NCI-H2196 (cell line): ENCODE measurements around the gene BRINP1.
"Not testable (repeated sequence)": the region's sequence is repeated elsewhere in the genome, so short reads cannot be mapped to it uniquely, and the experiment has no call there.

Experiments used
- DNase-seq: peaks from one replicate; lab custom pipeline; 2025; ENCODE audit not compliant: unreplicated experiment; lab: John Stamatoyannopoulos, UW

Gene BRINP1

DNA sequence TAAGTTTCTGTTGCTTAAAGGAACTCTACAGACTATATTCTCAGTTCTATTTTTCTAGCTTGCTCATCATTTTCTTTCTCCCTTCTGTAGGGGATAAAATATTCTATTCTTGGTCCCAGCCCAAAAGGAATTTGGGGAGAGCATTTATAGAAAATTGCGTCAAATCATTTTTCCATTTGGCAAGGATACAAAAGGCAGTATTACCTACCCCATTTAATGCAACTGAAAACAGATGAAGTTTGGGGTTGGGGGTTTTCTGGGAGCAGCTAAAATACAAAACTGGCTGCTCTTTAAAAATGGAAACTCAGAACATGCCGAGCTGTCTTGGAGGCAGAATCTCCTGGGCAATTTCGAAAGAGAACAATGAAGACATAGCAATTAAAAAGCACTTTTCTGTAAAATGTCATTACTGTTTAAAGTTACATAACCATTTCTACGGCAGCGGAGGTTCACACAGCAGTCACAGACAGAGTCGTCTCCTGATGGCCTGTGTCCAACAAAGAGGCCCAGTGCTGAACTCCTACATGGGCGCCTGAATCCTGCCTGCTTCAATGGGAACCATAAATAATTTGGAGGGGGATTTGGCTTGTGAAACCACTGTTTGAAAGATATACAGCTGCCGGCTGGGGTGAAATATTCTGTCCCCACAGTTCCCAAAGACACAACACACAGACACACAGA lies 152.4 kb downstream of the BRINP1 start:
- no peak for DNase-seq

DNA sequence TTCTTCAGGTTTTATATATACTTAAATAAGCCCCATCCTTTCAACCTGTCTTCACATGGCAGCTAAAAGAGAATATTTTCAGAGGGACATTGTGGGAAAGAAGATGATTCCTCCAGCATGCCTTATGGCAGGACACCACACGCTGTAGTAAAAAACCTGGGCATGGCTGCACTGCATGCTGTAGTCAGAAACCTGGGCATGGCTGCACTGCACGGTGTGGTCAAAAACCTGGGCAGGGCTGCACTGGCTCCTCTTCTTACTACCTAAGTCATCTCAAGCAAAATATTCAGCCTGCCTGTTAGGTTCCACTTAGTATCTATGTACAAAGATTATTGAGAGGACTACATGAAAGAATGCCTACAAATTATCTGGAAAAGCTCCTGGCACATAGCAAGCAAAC lies 153.6 kb downstream of the BRINP1 start:
- DNase-seq: no peak

DNA sequence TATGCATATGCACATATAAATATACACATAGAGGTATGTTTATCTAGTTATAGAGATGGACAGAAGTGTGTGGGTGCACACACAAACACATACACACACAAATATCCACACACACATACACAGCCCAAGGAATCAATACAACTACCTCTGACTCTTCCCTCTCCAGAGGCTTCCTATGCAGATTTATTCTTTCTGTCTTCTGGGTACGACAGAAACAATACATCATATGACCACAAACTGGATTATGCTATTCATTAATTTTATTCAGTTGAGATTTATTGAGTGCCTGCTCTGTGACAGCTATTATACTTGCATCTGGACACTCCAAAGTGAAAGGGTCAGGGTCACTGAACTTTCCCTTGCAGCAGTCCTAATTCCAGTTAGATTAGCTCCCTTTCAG lies 155.8 kb downstream of the BRINP1 start:
- DNase-seq: no peak

DNA sequence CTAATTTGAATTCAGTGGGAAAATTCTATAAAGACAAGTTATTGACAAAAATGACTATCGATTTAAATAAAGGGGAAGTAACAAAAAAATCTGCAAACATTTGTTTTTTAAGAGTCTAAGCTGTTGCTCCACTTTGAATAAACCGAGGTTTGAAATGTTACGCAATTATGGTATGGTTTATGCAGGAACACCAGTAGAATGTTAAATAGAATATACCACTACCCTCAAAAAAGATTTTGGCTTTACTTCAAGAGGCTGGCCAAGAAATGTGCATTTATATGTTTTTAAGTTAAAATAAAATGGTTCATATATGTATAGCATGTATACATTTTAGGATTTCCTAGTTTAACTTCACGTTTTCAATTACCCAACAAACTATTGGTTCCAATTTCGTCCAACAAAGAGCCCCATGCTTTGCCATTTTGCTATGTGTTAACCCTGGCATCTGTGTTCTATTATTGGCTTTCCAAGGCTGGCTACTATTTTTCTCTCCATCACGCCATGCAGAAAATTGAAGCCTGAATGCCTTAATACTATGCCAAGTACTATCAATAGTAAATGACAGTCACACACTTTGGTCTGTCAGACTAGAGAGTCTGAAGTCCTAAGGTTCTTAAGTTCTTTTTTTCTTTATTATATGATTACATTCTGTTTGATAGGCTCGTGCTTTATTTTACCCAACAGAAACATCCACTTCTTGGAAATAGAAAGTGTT lies 171.2 kb downstream of the BRINP1 start:
- no peak for DNase-seq

DNA sequence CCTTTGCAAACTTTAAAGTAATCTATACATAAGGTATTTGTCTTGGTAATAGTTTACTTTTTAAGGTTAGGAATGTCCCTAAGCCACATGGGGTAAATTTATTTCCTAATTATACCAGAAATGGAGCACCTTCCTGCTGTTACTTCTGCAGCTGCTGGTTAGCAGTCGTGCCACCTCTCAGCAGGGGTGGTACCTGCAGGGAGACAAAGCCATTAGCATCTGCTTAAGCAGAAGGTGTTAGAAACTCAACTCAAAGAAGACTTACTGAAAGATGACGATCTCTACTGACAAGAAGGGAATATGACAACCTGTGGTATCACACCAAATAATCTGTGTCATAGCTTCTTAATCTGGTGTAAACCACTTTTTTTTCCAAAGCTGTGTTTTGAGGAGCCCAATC lies 173.7 kb downstream of the BRINP1 start:
- DNase-seq: no peak

DNA sequence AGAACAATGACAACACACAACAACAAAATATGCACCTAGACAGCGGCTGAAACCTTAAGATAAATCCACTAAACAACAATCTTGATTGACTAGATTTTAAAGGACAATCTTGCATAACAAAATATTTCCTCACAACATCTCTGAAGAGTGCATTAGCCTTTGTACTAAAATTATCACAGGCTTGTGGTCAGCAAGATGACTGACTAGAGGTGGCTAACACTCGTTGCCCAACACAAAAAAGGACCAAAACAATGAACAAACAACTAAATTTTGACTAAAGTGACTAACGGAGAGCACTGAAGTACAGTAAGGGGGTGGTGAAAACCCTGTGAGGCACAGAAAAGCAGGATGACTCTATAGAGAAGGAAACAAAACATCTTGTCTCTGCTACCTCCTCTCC lies 183.9 kb downstream of the BRINP1 start:
- DNase-seq: no peak

DNA sequence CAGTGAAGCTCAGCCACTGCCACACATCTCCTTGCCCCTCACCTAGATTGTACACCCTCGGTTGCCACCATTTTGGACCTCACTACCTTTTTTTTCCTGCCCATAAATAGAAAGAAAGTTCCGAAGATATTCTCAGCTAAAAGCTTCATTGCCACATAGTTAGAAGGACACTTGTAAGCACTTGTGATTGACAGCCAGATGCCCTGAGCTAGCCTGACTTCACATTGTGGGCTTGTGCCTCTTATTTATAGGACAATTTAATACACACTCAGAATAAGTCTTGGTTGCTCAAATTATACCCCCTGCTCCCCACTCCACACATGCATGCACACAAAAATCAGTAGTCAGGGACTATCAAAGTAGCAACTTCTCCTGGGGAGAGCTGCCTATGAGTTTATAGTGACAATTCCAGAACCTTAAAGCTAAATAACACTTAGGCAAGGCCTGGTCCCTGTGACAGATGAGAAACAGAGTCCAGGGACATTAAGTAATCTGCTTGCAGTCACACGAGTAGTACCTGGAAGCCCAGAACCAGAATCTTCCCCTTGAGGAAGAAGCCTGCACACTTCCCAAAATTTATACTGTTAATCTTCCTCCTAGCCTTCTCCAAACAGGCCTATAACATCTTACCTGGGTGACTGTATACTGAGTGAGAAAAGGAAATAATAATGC lies 184.8 kb downstream of the BRINP1 start:
- no peak for DNase-seq

DNA sequence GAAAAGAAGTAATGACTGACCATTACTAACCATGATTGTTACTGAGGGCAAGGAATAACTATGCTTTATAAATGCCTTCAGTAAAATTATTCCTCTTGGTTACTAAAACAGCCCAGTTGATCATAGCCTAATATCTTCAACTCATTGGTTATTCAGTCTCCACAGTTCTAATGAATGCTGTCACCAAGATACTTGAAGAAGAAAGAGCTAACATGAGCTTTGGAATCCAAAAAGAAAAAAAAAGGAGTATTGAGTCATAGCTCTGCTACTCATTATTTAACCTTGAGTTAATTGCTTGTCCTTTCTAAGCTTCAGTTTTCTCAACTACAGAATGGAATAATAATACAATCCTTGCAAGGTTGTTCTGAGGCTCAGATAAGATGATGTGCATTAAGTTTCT lies 187.7 kb downstream of the BRINP1 start:
- no peak for DNase-seq

DNA sequence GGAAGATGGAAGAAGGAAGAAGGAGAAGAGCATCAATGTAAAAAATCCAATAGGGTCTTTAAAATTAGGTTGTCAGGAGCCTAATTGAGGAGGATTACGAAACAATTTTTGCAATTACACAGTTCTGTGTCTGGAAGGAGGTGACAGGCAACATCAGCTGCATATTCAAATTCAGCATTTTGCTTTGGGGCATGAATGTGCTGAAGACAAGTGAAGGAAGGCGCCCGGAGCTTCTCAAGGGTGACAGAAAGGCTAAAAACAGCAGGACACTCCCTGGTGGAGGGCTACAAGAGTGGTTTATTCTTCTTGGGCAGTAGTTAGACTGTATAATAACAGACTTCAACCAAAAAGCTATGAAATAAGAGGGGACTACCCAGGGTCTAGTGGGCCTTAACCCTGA lies 188.3 kb downstream of the BRINP1 start:
- no peak for DNase-seq

DNA sequence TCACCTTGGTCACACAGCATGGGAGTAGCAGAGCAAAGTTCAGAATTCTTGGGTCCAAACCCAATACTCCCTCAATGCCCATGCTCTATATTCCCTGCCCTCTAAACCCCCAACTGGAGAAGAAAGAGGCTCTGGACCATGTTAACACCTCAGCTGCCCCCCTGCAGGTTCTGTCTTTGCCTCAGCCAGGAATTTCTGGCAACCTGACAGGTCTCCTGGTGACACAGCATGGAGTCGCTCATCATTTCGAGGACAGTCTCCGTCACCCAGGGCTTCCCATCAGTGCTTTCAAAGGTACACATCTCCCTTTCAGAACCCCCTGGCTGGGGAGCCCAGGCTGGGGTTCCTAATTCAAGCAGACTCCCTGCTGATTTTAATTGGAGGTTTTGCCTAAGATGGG lies 189.5 kb downstream of the BRINP1 start:
- DNase-seq: no peak

DNA sequence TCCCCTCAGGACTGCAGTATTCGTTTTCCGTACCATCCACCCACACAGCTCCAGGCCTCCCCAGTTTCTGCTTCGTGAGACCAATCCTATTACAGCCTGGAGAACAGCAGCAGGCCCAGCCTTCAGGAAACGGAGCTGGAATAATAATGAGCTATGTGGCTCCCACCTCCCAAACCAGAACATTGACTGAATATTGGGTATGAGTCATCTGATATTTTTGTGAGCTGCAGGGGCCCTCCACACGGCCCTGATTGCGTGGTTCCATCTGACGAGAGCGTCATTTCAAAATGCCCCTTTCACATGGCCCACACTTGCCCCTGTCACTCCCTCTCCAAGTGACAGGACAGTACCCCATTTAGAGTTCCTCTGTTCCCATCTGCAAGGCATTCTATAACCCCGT lies 192.0 kb downstream of the BRINP1 start:
- DNase-seq: no peak

DNA sequence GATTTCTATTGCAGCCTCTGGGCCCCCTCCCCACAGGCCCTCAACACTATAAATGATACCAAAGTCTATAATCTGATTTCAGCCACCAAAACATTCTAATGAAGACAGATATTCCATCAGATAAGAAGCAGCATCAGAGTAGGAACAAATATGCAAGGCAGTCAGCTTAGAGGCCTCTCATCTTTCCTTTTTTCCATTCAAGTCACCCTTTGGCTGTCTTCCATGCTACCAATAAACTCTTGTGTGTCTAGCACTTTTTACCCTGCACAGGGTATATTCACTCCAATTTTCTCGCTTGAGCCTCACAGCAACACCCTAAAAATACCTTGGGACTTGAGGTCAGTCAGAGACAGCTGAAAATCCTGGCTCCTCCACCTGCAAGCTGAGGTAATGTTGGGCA lies 193.7 kb downstream of the BRINP1 start:
- peak; percentile 22 for DNase-seq

DNA sequence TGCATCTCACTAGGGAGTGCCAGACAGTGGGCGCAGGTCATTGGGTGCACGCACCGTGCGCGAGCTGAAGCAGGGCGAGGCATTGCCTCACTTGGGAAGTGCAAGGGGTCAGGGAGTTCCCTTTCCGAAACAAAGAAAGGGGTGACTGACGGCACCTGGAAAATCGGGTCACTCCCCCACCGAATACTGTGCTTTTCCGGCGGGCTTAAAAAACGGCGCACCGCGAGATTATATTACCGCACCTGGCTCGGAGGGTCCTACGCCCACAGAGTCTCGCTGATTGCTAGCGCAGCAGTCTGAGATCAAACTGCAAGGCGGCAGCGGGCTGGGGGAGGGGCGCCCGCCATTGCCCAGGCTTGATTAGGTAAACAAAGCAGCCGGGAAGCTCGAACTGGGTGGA lies 200.0 kb downstream of the BRINP1 start:
- not testable (repeated sequence) for DNase-seq

DNA sequence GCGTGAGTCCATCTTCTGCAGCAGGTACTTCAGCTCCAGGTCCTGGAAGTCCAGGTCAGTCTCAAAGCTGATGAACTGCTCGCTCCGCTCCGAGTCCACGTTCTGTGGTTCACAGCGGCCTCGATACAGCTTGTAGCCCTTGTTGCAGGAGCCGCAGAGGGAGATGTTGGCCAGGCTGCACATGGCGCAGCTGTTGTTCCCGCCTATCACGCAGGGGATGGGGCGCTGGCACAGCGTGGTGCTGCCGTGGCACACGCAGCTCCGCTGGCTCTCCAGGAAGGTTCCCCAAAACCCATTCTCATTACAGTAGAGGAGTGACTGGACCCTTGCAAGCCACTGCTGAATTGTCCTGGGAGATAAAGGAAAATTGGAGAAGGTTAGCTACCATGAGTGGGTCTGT lies 201.4 kb downstream of the BRINP1 start:
- DNase-seq: no peak

DNA sequence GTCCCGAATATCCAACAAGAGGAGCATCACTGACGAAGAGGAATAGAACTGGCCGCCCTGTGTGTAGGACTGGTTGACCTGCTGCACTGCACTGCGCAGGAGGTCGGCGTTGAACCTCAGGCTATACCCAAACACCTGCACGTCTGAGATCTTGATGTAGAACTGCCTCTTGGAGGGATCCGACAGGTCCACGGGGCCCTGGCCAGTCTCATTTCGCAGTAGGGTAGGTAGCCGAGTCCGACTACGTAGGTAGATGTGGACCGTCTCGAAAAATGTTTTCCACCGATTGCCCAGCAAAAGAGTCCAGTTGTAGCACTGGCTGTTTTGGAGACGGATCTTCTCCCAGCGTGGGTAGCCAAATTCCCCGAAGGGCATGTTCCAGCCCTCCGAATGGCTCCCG lies 202.0 kb downstream of the BRINP1 start:
- DNase-seq: no peak

DNA sequence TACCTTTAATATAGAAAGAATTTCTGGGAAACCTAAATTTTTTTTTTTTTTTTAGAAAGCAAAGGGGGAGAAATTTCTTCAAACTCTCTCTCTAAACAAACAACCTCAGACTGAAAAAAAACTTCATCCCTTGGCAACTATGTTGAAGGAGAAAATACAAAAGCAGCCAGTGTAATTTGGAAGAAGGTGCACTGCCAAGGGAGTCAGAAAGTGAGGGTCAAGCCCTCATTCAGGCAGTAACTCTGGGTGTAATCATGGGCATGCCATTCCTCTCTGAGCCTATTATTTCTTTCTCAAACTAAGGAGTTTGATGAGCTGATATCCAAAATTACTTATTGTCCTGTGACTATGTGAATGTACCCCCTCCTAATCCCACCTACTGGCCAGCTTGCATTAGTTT lies 203.1 kb downstream of the BRINP1 start:
- no peak for DNase-seq

DNA sequence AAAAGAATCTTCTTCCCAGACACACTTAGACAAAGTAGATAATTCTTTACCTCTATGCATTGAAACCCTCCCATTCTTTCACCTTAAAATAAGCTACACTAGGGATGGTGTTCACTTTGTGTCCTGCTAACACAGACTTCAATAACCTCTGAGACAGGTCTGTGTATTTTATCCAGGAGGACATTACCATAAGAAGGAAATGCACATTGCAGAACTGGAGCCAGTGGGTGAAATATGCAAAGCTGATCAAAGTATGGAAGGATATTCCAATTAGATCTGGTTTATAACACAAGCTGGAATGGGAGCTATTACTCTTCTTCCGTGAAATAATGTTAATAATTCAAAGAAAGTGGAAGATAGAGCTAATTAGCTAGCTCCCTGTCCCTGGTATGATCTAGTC lies 204.1 kb downstream of the BRINP1 start:
- no peak for DNase-seq

DNA sequence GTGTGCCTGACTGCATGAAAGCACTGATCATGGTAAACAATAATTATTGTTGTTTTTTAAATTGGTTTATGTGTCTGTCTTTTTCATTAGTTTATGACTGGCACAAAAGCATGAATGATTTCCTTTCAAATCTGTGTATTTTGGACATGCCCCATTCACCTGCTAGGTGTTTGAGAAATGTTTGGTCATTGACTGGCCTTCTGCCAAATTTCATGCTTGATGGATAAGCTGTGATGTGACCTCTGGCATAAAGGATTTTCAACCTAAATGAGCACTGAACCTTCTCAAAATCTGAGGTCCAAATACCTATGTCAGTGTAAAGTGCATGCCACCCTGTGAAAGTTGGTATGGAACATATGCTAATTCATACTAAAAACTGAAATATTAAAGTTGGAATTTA lies 204.5 kb downstream of the BRINP1 start:
- DNase-seq: peak; percentile 50

DNA sequence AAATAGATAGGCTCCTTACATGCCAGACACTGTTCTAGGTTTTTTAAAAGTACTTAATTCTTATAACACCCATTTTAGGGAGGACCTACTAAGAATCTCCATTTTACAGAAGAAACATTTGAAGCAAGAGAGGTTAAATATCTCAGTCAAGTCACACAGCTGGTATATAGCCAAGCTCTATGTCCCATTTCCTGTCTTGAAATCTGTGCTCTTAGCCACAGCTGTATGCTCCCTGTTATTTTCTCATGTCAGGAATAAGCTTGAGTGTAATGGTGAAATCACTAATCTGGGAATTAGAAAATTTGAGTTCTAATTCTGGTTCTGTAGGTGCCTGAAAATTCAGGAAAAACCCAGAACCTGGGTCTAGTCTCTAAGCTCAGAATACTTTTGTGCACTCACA lies 208.7 kb downstream of the BRINP1 start:
- no peak for DNase-seq

DNA sequence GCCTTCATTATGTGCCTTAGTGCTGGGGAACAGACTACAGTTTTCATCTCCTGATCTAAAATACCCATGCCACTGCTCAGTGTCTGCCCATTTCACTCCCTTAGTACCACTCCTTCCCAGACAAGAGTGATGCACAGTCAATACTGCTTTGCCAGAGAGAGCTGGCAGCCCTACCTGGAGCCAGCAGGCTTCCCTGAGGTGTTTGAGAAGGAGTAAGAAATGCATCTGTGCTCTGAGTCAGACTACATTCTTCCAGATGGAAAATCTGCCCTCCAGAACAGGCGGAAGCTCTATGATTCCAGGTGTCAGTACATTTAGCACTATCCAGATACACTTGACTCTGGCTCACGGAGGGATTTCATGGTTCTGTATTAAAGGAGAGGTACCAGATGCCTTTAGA lies 209.8 kb downstream of the BRINP1 start:
- no peak for DNase-seq

DNA sequence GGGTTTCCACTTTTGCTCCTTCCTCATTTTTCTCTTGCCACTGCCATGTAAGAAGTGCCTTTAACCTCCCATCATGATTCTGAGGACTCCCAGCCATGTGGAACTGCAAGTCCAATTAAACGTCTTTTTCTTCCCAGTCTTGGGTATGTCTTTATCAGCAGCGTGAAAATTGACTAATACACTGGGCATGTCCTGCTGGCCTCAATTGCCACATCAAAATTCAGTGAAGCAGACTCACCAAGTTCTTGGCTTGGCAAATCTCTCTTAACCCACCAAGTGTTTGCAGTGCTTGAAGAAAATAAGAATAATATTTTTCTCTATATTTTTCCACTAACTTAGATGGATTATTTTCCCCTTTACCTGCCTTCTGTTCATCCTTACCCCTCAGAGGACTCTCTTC lies 212.0 kb downstream of the BRINP1 start:
- DNase-seq: no peak

DNA sequence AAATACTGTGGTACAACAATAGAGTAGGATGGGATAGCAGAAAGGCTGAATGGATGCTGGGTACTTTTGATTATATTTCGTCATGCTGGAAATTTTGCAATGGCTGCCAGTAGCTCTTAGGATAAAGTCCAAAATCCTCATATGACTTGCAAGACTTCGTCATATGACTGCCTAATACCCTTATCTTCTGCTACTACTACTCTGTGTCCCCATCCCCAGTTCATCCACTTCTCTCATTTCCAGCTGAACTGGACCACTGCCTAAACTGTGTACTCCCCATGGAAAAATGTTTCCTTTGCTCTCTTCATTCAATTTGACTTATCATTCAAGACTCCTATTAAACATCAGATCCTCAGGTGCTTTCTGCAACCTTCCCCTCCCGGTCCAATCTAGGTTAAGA lies 212.9 kb downstream of the BRINP1 start:
- no peak for DNase-seq
